Gastrocnemius medialis (tissue), 4 donors: ENCODE measurements around the gene ITGB5. TPM values are rescaled to one million over a fixed set of nuclear protein-coding genes. Genes with fewer than 3 reads are reported as not detected.

Experiments
- ATAC-seq, 2 donors: fragments of 150-250 bp; one replicate each; pipeline ENCODE4 v1.9.1; 2016
- DNase-seq, 2 donors: peaks; one replicate each; pipeline ENCODE4 v3.0.0-alpha.2; 2019
- H3K27ac ChIP-seq, 4 donors: fragments of 200-600 bp; sonication (generic); 1 replicate in 1 of 4; 2 replicates in 3 of 4; pipeline ENCODE4 v1.5.1; 2016 to 2018; ENCODE audit warnings: mild to moderate bottlenecking in 2 of 4, moderate library complexity in 1 of 4
- H3K27me3 ChIP-seq, 3 donors: fragments of 200-600 bp; sonication (generic) in 2 of 3; 1 replicate in 1 of 3; 2 replicates in 2 of 3; pipeline versions ENCODE4 v1.5.1 to v1.6.0; 2016 to 2019; ENCODE audit warnings: mild to moderate bottlenecking in 1 of 3, moderate library complexity in 1 of 3
- H3K36me3 ChIP-seq, 2 donors: fragments of 200-600 bp; sonication (generic) in 1 of 2; one replicate each; pipeline ENCODE4 v1.5.1; 2017 to 2018
- H3K4me1 ChIP-seq, 2 donors: fragments of 200-600 bp; sonication (generic) in 1 of 2; one replicate each; pipeline ENCODE4 v1.5.1; 2016 to 2017; ENCODE audit warnings: mild to moderate bottlenecking in 2 of 2
- H3K4me3 ChIP-seq, 4 donors: fragments of 200-600 bp; sonication (generic) in 3 of 4; 1 replicate in 1 of 4; 2 replicates in 3 of 4; pipeline ENCODE4 v1.5.1; 2016 to 2019; ENCODE audit warnings: mild to moderate bottlenecking in 2 of 4
- H3K9me3 ChIP-seq, 3 donors: fragments of 200-600 bp; sonication (generic) in 2 of 3; 1 replicate in 1 of 3; 2 replicates in 2 of 3; pipeline ENCODE4 v1.5.1; 2016 to 2019
- CTCF ChIP-seq, 5 experiments: fragments of 450-650 bp in 3 of 5; fragments of 200-600 bp in 2 of 5; sonication (generic) in 2 of 5; IDR thresholded peaks in 4 of 5; conservative IDR thresholded peaks in 1 of 5; 1 replicate in 4 of 5; 2 replicates in 1 of 5; pipeline ENCODE4 v1.5.1; 2016 to 2019; ENCODE audit warnings: antibody characterized with exemption in 5 of 5, mild to moderate bottlenecking in 3 of 5, moderate library complexity in 3 of 5
- POLR2A ChIP-seq, 2 donors: fragments of 450-650 bp; IDR thresholded peaks; one replicate each; pipeline ENCODE4 v1.6.1; 2017; ENCODE audit warnings: antibody characterized with exemption in 2 of 2, mild to moderate bottlenecking in 2 of 2, moderate library complexity in 2 of 2
- in situ Hi-C, 4 donors: fragments of 200-750 bp; cut with MboI; loops; one replicate each; pipeline versions ENCODE4 v1.15.0 to v1.8.0; 2017; ENCODE audit warnings: low sequenced_read_pairs in 4 of 4
- intact Hi-C: fragments of 100-400 bp; cut with DNase I; formaldehyde crosslinking; loops from one replicate; pipeline ENCODE4 v1.15.1; 2023; ENCODE audit warnings: low total_unique reads
- total RNA-seq, 4 donors: library from RNA; depleted of rRNA; stranded (reverse); fragments of >200 nt; gene quantifications; one replicate each; pipeline versions ENCODE4 v1.1.0 to v1.2.3, GENCODE V29; 2016

The ITGB5 gene
- total RNA-seq, 4 donors from 2014 or later: 35.2 to 101 (median 71.3) TPM

GRCh38 chr3:124771083-124771445 is 116.1 kb downstream of the ITGB5 start:
- Histone ChIP-seq H3K4me3 (no peak overlapping the region), H3K27me3 (no peaks in the 10 kb centered on the region), H3K36me3 (peaks cover 0 to 28% of the 10 kb centered on the region in 2 donors), H3K9me3 (no peaks in the 10 kb centered on the region), H3K4me1 (peaks cover 33 to 44% of the 10 kb centered on the region in 2 donors), H3K27ac (peak overlapping the region in 3 of 4 donors; percentile 35 to 51 (median 46))
- intact Hi-C loops: no loop called here
- ATAC-seq (no peak), DNase-seq (no peak)
- TF ChIP-seq POLR2A (IDR thresholded peaks at IDR 0.05): no peak
- no peak for TF ChIP-seq CTCF (IDR thresholded peaks at IDR 0.05 in 4 of 5, conservative IDR thresholded peaks at IDR 0.05 in 1 of 5)
- in situ Hi-C loops: loop anchor here in 1 of 4 donors (25.0 kb wide), 1 partner anchor 391 kb away; no protein-coding TSS in a partner anchor

GRCh38 chr3:124770336-124771082 is 116.7 kb downstream of the ITGB5 start:
- in situ Hi-C loops (loop anchor here in 1 of 4 donors (25.0 kb wide), 1 partner anchor 392 kb away; no protein-coding TSS in a partner anchor), intact Hi-C loops (no loop called here)
- ATAC-seq (no peak), DNase-seq (peak in 1 of 2 donors; percentile 26)
- H3K27ac ChIP-seq: peak overlapping the region in 3 of 4 donors; percentile 35 to 51 (median 46)
- TF ChIP-seq POLR2A (IDR thresholded peaks at IDR 0.05) (no peak), CTCF (IDR thresholded peaks at IDR 0.05 in 4 of 5, conservative IDR thresholded peaks at IDR 0.05 in 1 of 5) (no peak)
- H3K4me1 ChIP-seq: peaks cover 33 to 44% of the 10 kb centered on the region in 2 donors
- peaks cover 0 to 31% of the 10 kb centered on the region in 2 donors for H3K36me3 ChIP-seq
- H3K9me3 ChIP-seq: no peaks in the 10 kb centered on the region
- H3K4me3 ChIP-seq: no peak overlapping the region
- no peaks in the 10 kb centered on the region for H3K27me3 ChIP-seq

GRCh38 chr3:124769462-124769861 is 117.7 kb downstream of the ITGB5 start:
- H3K36me3 ChIP-seq: peaks cover 0 to 42% of the 10 kb centered on the region in 2 donors
- DNase-seq (no peak), ATAC-seq (no peak)
- no peak overlapping the region for H3K27ac ChIP-seq
- intact Hi-C loops (no loop called here), in situ Hi-C loops (loop anchor here in 1 of 4 donors (25.0 kb wide), 1 partner anchor 393 kb away; no protein-coding TSS in a partner anchor)
- H3K9me3 ChIP-seq: no peaks in the 10 kb centered on the region
- TF ChIP-seq CTCF (IDR thresholded peaks at IDR 0.05 in 4 of 5, conservative IDR thresholded peaks at IDR 0.05 in 1 of 5) (no peak), POLR2A (IDR thresholded peaks at IDR 0.05) (no peak)
- H3K4me3 ChIP-seq: no peak overlapping the region
- H3K4me1 ChIP-seq: peaks cover 27 to 39% of the 10 kb centered on the region in 2 donors
- no peaks in the 10 kb centered on the region for H3K27me3 ChIP-seq

- DNase-seq: no peak
- H3K4me1 ChIP-seq: peaks cover 24 to 33% of the 10 kb centered on the region in 2 donors
Measured at GRCh38 chr3:124768812-124769211, 118.4 kb downstream of the ITGB5 start.

More at GRCh38 chr3:124768812-124769211, 118.4 kb downstream of the ITGB5 start:
- TF ChIP-seq POLR2A (IDR thresholded peaks at IDR 0.05): no peak
- no peak for TF ChIP-seq CTCF (IDR thresholded peaks at IDR 0.05 in 4 of 5, conservative IDR thresholded peaks at IDR 0.05 in 1 of 5)
- intact Hi-C loops (no loop called here), in situ Hi-C loops (loop anchor here in 1 of 4 donors (25.0 kb wide), 1 partner anchor 393 kb away; no protein-coding TSS in a partner anchor)
- H3K4me3 ChIP-seq: no peak overlapping the region
- peak in 1 of 2 donors; percentile 58 for ATAC-seq
- H3K36me3 ChIP-seq: peaks cover 0 to 48% of the 10 kb centered on the region in 2 donors
- H3K27me3 ChIP-seq: no peaks in the 10 kb centered on the region
- no peak overlapping the region for H3K27ac ChIP-seq
- H3K9me3 ChIP-seq: no peaks in the 10 kb centered on the region
